Vagina (tissue), 2 donors: Measurements from ENCODE around the gene LINGO1. TPM values are rescaled to one million over a fixed set of nuclear protein-coding genes. Genes with fewer than 3 reads are reported as not detected.

Source experiments
- DNase-seq, 2 donors: peaks; one replicate each; pipeline ENCODE4 v3.0.0-alpha.2; 2017; ENCODE audit errors: extremely low spot score in 2 of 2
- H3K27ac ChIP-seq: fragments of 200-600 bp; sonication (generic); one replicate; pipeline ENCODE4 v1.5.1; 2019
- H3K27me3 ChIP-seq: fragments of 200-600 bp; sonication (generic); one replicate; pipeline ENCODE4 v1.5.1; 2019
- H3K36me3 ChIP-seq, 2 donors: fragments of 200-600 bp; sonication (generic); one replicate each; pipeline ENCODE4 v1.5.1; 2017 to 2019
- H3K4me1 ChIP-seq: fragments of 200-600 bp; sonication (generic); one replicate; pipeline ENCODE4 v1.5.1; 2019
- H3K4me3 ChIP-seq, 2 donors: fragments of 200-600 bp; sonication (generic); 1 replicate in 1 of 2; 2 replicates in 1 of 2; pipeline ENCODE4 v1.5.1; 2016 to 2019
- H3K9me3 ChIP-seq: fragments of 200-600 bp; sonication (generic); one replicate; pipeline ENCODE4 v1.5.1; 2019
- CTCF ChIP-seq, 3 experiments: fragments of 450-650 bp in 2 of 3; fragments of 200-600 bp in 1 of 3; sonication (generic) in 1 of 3; IDR thresholded peaks; one replicate each; pipeline ENCODE4 v1.5.1; 2017 to 2019; ENCODE audit warnings: antibody characterized with exemption in 3 of 3, mild to moderate bottlenecking in 2 of 3, moderate library complexity in 2 of 3
- POLR2A ChIP-seq, 2 donors: fragments of 450-650 bp; IDR thresholded peaks; one replicate each; pipeline ENCODE4 v1.6.1; 2017; ENCODE audit warnings: antibody characterized with exemption in 2 of 2, mild to moderate bottlenecking in 2 of 2, moderate library complexity in 2 of 2
- POLR2AphosphoS5 ChIP-seq, 2 donors: sonication (generic); formaldehyde crosslinking; IDR thresholded peaks; one replicate each; pipeline ENCODE4 v1.9.0; 2017; ENCODE audit warnings: antibody characterized with exemption in 2 of 2, mild to moderate bottlenecking in 2 of 2, low read depth in 1 of 2; ENCODE audit not compliant: insufficient read depth in 1 of 2
- intact Hi-C: fragments of 100-400 bp; cut with DNase I; formaldehyde crosslinking; loops from one replicate; pipeline ENCODE4 v1.15.1; 2023
- total RNA-seq: library from RNA; depleted of rRNA; stranded (reverse); fragments of >200 nt; gene quantifications from one replicate; pipeline ENCODE4 v1.2.3, GENCODE V29; 2016

LINGO1 gene
- total RNA-seq, 1 donor from 2014 or later = 4.7 TPM

- H3K27me3 ChIP-seq = no peaks in the 10 kb centered on the region
- intact Hi-C loops = no loop called here
- H3K9me3 ChIP-seq = no peaks in the 10 kb centered on the region
- H3K4me3 ChIP-seq = no peak overlapping the region
- no peak overlapping the region for H3K27ac ChIP-seq
- no peaks in the 10 kb centered on the region for H3K36me3 ChIP-seq
- H3K4me1 ChIP-seq = no peaks in the 10 kb centered on the region
- no peak for DNase-seq
- no peak for TF ChIP-seq POLR2A (IDR thresholded peaks at IDR 0.05)
- no peak for TF ChIP-seq POLR2AphosphoS5 (IDR thresholded peaks at IDR 0.05; ENCODE audit: insufficient read depth in 1 of 2, low read depth in 1 of 2)
- TF ChIP-seq CTCF (IDR thresholded peaks at IDR 0.05) = no peak
Observed at GRCh38 chr15:77581896-77582569, 50.7 kb downstream of the LINGO1 start.

- no peaks in the 10 kb centered on the region for H3K4me1 ChIP-seq
- no peak overlapping the region for H3K4me3 ChIP-seq
- no peak for DNase-seq
- intact Hi-C loops = no loop called here
- TF ChIP-seq POLR2A (IDR thresholded peaks at IDR 0.05) (no peak), POLR2AphosphoS5 (IDR thresholded peaks at IDR 0.05; ENCODE audit: insufficient read depth in 1 of 2, low read depth in 1 of 2) (no peak), CTCF (IDR thresholded peaks at IDR 0.05) (no peak)
- H3K27me3 ChIP-seq = no peaks in the 10 kb centered on the region
- no peaks in the 10 kb centered on the region for H3K9me3 ChIP-seq
- H3K36me3 ChIP-seq = no peaks in the 10 kb centered on the region
- no peak overlapping the region for H3K27ac ChIP-seq
Observed at GRCh38 chr15:77580996-77581682, 51.6 kb downstream of the LINGO1 start.

- DNase-seq = no peak
- H3K36me3 ChIP-seq = no peaks in the 10 kb centered on the region
- H3K4me3 ChIP-seq = no peak overlapping the region
- no peaks in the 10 kb centered on the region for H3K27me3 ChIP-seq
- no peaks in the 10 kb centered on the region for H3K4me1 ChIP-seq
- intact Hi-C loops = no loop called here
- H3K27ac ChIP-seq = no peak overlapping the region
- no peaks in the 10 kb centered on the region for H3K9me3 ChIP-seq
- no peak for TF ChIP-seq POLR2AphosphoS5 (IDR thresholded peaks at IDR 0.05; ENCODE audit: insufficient read depth in 1 of 2, low read depth in 1 of 2)
- no peak for TF ChIP-seq POLR2A (IDR thresholded peaks at IDR 0.05)
- TF ChIP-seq CTCF (IDR thresholded peaks at IDR 0.05) = no peak
Observed at GRCh38 chr15:77579498-77580188, 53.1 kb downstream of the LINGO1 start.

GRCh38 chr15:77578641-77579372, 53.9 kb downstream of the LINGO1 start:
- H3K27ac ChIP-seq = no peak overlapping the region
- intact Hi-C loops = no loop called here
- no peak for TF ChIP-seq CTCF (IDR thresholded peaks at IDR 0.05)
- no peak for TF ChIP-seq POLR2A (IDR thresholded peaks at IDR 0.05)
- TF ChIP-seq POLR2AphosphoS5 (IDR thresholded peaks at IDR 0.05; ENCODE audit: insufficient read depth in 1 of 2, low read depth in 1 of 2) = no peak
- DNase-seq = no peak
- H3K9me3 ChIP-seq = no peaks in the 10 kb centered on the region
- no peaks in the 10 kb centered on the region for H3K36me3 ChIP-seq
- no peaks in the 10 kb centered on the region for H3K27me3 ChIP-seq
- no peaks in the 10 kb centered on the region for H3K4me1 ChIP-seq
- no peak overlapping the region for H3K4me3 ChIP-seq
